T-cell (primary cell): Measurements from ENCODE around the gene KTI12. TPM values are rescaled to one million over a fixed set of nuclear protein-coding genes. Genes with fewer than 3 reads are reported as not detected.
"Not testable (repeated sequence)": the region's sequence is repeated elsewhere in the genome, so short reads cannot be mapped to it uniquely, and the experiment has no call there.

ENCODE experiments used
- ATAC-seq, 4 experiments: fragments of 200-7000 bp in 3 of 4; fragments of 150-1000 bp in 1 of 4; cut with Tn5 transposase; replicated peaks in 1 of 4; 1 replicate in 3 of 4; 2 replicates in 1 of 4; pipeline ENCODE4 v1.10.0; 2021; ENCODE audit warnings: moderate library complexity in 3 of 4, mild to moderate bottlenecking in 2 of 4, moderate number of reproducible peaks in 1 of 4
- CTCF ChIA-PET, 2 donors: fragments of 300-600 bp; sonication (Branson Sonifier 250); formaldehyde crosslinking; loops; one replicate each; lab custom pipeline; 2022; ENCODE audit warnings: antibody characterized with exemption in 2 of 2; lab: Charles Lee
- POLR2A ChIA-PET, 2 donors: fragments of 300-600 bp; sonication (Branson Sonifier 250); formaldehyde crosslinking; loops; one replicate each; lab custom pipeline; 2022; ENCODE audit warnings: antibody characterized with exemption in 2 of 2; lab: Charles Lee
- DNase-seq, 35 experiments: peaks; one replicate each; pipeline versions ENCODE4 v3.0.0 to v3.0.0-alpha.2; 2013 to 2023
- H3K27ac ChIP-seq: one replicate; pipeline ENCODE4 v1.5.1; 2013; ENCODE audit warnings: low read length
- H3K27me3 ChIP-seq, 2 experiments: replicated peaks in 1 of 2; 1 replicate in 1 of 2; 2 replicates in 1 of 2; pipeline versions ENCODE4 v1.6.1 to v1.7.0; 2013; ENCODE audit warnings: low read length in 1 of 2, mixed read lengths in 1 of 2; ENCODE audit not compliant: control insufficient read depth in 2 of 2, insufficient read depth in 2 of 2; ENCODE audit errors: extremely low read depth in 1 of 2
- H3K36me3 ChIP-seq, 2 donors: 1 replicate in 1 of 2; 2 replicates in 1 of 2; pipeline versions ENCODE4 v1.6.1 to v1.7.0; 2013; ENCODE audit warnings: low read length in 1 of 2; ENCODE audit not compliant: control insufficient read depth in 2 of 2, insufficient read depth in 1 of 2; ENCODE audit errors: extremely low read depth in 1 of 2
- H3K4me1 ChIP-seq, 2 experiments: 1 replicate in 1 of 2; 2 replicates in 1 of 2; pipeline versions ENCODE4 v1.6.1 to v1.7.0; 2013; ENCODE audit warnings: low read length in 2 of 2, mixed read lengths in 1 of 2; ENCODE audit not compliant: insufficient read depth in 2 of 2, control insufficient read depth in 1 of 2; ENCODE audit errors: extremely low read depth in 1 of 2
- H3K4me3 ChIP-seq, 2 donors: 1 replicate in 1 of 2; 2 replicates in 1 of 2; pipeline versions ENCODE4 v1.5.1 to v1.7.0; 2013; ENCODE audit warnings: mild to moderate bottlenecking in 2 of 2, low read length in 1 of 2, moderate library complexity in 1 of 2; ENCODE audit not compliant: control insufficient read depth in 1 of 2; ENCODE audit errors: extremely low read depth in 1 of 2
- H3K9me3 ChIP-seq: 2 replicates; pipeline ENCODE4 v1.7.0; 2013
- H3K27ac Mint-ChIP-seq, 2 donors: one replicate each; pipeline ENCODE4 v1.8.0; 2020 to 2021; ENCODE audit warnings: mild to moderate bottlenecking in 2 of 2, mixed read lengths in 2 of 2
- H3K27me3 Mint-ChIP-seq, 2 donors: one replicate each; pipeline ENCODE4 v1.8.0; 2021 to 2022; ENCODE audit warnings: mixed read lengths in 2 of 2
- H3K36me3 Mint-ChIP-seq: one replicate; pipeline ENCODE4 v1.8.0; 2021; ENCODE audit warnings: mixed read lengths
- H3K4me1 Mint-ChIP-seq, 3 donors: one replicate each; pipeline ENCODE4 v1.8.0; 2020 to 2022; ENCODE audit warnings: mixed read lengths in 3 of 3, mild to moderate bottlenecking in 1 of 3
- H3K4me3 Mint-ChIP-seq, 3 donors: one replicate each; pipeline ENCODE4 v1.8.0; 2020 to 2022; ENCODE audit warnings: mild to moderate bottlenecking in 3 of 3, mixed read lengths in 3 of 3, moderate library complexity in 3 of 3
- H3K9me3 Mint-ChIP-seq, 3 donors: one replicate each; pipeline ENCODE4 v1.8.0; 2020 to 2022; ENCODE audit warnings: mixed read lengths in 3 of 3
- WGBS: methylation state at CpG from one replicate; pipeline ENCODE4 v1.1.5; 2013; ENCODE audit warnings: missing lambda C conversion rate; ENCODE audit not compliant: insufficient coverage; 5-methylcytosine and 5-hydroxymethylcytosine counted together
- total RNA-seq, 35 experiments: library from RNA in 6 of 35; stranded (reverse) in 6 of 35; fragments of 120-200 nt in 1 of 35; gene quantifications; one replicate each; pipeline versions ENCODE4 v1.2.1 to v1.2.4 and lab custom pipeline; 2013 to 2026

KTI12 gene, protein sequence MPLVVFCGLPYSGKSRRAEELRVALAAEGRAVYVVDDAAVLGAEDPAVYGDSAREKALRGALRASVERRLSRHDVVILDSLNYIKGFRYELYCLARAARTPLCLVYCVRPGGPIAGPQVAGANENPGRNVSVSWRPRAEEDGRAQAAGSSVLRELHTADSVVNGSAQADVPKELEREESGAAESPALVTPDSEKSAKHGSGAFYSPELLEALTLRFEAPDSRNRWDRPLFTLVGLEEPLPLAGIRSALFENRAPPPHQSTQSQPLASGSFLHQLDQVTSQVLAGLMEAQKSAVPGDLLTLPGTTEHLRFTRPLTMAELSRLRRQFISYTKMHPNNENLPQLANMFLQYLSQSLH
- total RNA-seq (10 to 100 TPM; 15.3 to 25.4 (median 18.1) TPM), total RNA-seq (lab: John Stamatoyannopoulos, UW) (4.5 to 16.0 (median 9.2) reads per million in 29 experiments)
- 17.1 TPM for total RNA-seq (2013)

DNA sequence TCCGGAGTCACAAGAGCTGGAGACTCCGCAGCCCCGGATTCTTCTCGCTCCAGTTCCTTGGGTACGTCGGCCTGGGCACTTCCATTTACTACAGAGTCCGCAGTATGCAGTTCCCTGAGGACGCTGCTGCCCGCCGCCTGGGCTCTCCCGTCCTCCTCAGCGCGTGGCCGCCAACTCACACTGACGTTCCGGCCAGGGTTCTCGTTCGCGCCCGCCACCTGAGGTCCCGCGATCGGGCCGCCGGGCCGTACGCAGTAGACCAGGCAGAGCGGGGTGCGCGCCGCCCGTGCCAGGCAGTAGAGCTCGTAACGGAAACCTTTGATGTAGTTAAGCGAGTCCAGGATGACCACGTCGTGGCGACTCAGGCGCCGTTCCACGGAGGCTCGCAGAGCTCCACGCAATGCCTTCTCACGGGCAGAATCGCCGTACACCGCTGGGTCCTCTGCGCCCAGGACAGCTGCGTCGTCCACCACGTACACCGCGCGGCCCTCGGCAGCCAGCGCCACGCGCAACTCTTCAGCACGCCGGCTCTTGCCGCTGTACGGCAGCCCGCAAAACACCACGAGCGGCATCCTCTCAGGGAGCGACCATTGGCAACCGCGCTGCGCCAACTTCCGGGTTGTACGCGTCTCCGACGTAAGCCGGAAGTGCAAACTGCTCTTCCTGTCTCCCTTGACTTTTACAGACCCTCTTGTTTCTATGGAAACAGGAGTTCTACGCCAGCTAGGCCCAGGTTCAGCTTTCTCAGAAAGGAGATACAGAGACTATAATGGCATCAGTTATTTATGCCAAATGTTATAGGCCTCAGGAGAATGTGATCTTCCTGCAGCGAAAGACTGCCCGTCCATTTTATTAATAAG, at the start of gene KTI12:
KTI12 (minus strand) TSS at position 621 of the 860 bp plus-strand sequence; CDS start at position 572, 49 bp downstream.
- Histone ChIP-seq H3K4me3 (peak within 1 kb of the TSS; percentile 86 to 95), H3K27ac (peak within 1 kb of the TSS; percentile 92), H3K9me3 (no peaks in the 10 kb centered on the region), H3K36me3 (peaks cover 0 to 9% of the 10 kb centered on the region in 2 donors), H3K27me3 (no peaks in the 10 kb centered on the region), H3K4me1 (peaks cover 12 to 30% of the 10 kb centered on the region in 2 experiments)
- POLR2A ChIA-PET, result interaction anchor here (0.6 to 1.0 kb wide), 2 partner anchors 20 to 647 kb away, joined by 4 read pairs; no protein-coding TSS in a partner anchor
- ATAC-seq, result peak; percentile 93 to 97 (median 94)
- DNase-seq, result peak; percentile 71 to 95 (median 88)
- WGBS, result under 1% methylated on average over 75 of the region's 78 CpGs
- H3K4me1 Mint-ChIP-seq, result peaks cover 40 to 42% (median 42%) of the 10 kb centered on the region in 3 donors
- CTCF ChIA-PET, result interaction anchor here in 1 of 2 donors (0.5 to 1.2 kb wide), 4 partner anchors 9 to 1700 kb away, joined by 3 to 5 read pairs (median 3); no protein-coding TSS in a partner anchor
- H3K27ac Mint-ChIP-seq, result peak within 1 kb of the TSS; percentile 92 to 95
- H3K9me3 Mint-ChIP-seq, result no peaks in the 10 kb centered on the region
- no peaks in the 10 kb centered on the region for H3K27me3 Mint-ChIP-seq
- H3K36me3 Mint-ChIP-seq, result peaks cover 24% of the 10 kb centered on the region
- peak within 1 kb of the TSS; percentile 92 to 96 (median 93) for H3K4me3 Mint-ChIP-seq

DNA sequence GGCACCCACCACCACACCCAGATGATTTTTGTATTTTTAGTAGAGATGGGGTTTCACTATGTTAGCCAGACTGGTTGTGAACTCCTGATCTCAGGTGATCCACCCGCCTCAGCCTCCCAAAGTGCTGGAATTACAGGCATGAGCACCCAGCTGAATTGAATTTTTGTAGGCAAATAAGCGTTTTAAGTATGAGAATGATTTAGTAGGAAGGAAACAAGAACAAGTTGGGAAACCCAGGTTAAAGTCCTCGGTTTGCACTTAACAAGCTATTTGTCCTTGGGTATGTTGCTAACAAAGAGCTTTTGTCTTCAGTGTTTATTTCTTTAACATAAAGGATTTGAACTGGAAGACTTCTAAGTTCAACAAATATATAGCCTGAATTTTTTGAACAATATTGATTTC, 46.4 kb upstream of the KTI12 start:
- peaks cover 0 to 5% (median 3%) of the 10 kb centered on the region in 3 donors for H3K4me1 Mint-ChIP-seq
- DNase-seq (no peak), ATAC-seq (no peak)
- peaks cover 0 to 25% of the 10 kb centered on the region in 2 donors for H3K36me3 ChIP-seq
- no peaks in the 10 kb centered on the region for H3K9me3 Mint-ChIP-seq
- H3K27me3 ChIP-seq, result no peaks in the 10 kb centered on the region
- H3K27ac ChIP-seq, result no peak overlapping the region
- ChIA-PET POLR2A (interaction anchor here in 1 of 2 donors (0.8 kb wide), 1 partner anchor 24 kb away, joined by 12 read pairs; no protein-coding TSS in a partner anchor), CTCF (interaction anchor here (0.6 to 0.7 kb wide), 2 partner anchors 12 to 411 kb away, joined by 3 read pairs; no protein-coding TSS in a partner anchor)
- WGBS, result 100% methylated on average over 3 of the region's 3 CpGs
- no peak overlapping the region for H3K4me3 Mint-ChIP-seq
- no peaks in the 10 kb centered on the region for H3K9me3 ChIP-seq
- H3K4me1 ChIP-seq, result no peaks in the 10 kb centered on the region
- no peak overlapping the region for H3K4me3 ChIP-seq
- peaks cover 9% of the 10 kb centered on the region for H3K36me3 Mint-ChIP-seq
- no peaks in the 10 kb centered on the region for H3K27me3 Mint-ChIP-seq
- peak overlapping the region in 1 of 2 donors; percentile 59 for H3K27ac Mint-ChIP-seq

DNA sequence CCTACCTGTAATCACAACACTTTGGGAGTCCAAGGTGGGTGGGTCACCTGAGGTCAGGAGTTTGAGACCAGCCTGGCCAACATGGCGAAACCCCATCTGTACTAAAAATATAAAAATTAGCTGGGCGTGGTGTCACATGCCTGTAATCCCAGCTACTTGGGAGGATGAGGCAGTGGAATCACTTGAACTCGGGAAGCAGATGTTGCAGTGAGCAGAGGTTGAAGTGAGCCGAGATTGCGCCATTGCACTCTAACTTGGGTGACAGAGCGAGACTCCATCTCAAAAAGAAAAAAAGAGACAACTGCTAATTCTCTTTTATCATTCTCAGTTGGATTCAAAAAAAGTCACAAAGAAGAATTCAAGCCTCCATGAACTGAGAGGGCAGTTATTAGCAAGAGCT, 43.7 kb upstream of the KTI12 start:
- POLR2A ChIA-PET, DNase-seq, H3K4me1 Mint-ChIP-seq, H3K9me3 ChIP-seq, H3K27me3 ChIP-seq, H3K9me3 Mint-ChIP-seq, H3K4me3 ChIP-seq, H3K27ac Mint-ChIP-seq, ATAC-seq, H3K4me3 Mint-ChIP-seq, H3K4me1 ChIP-seq, H3K27ac ChIP-seq, CTCF ChIA-PET, H3K27me3 Mint-ChIP-seq: not testable (repeated sequence)
- peaks cover 0 to 21% of the 10 kb centered on the region in 2 donors for H3K36me3 ChIP-seq
- WGBS, result no CpG with 5 or more reads among the region's 6 CpGs
- peaks cover 14% of the 10 kb centered on the region for H3K36me3 Mint-ChIP-seq

DNA sequence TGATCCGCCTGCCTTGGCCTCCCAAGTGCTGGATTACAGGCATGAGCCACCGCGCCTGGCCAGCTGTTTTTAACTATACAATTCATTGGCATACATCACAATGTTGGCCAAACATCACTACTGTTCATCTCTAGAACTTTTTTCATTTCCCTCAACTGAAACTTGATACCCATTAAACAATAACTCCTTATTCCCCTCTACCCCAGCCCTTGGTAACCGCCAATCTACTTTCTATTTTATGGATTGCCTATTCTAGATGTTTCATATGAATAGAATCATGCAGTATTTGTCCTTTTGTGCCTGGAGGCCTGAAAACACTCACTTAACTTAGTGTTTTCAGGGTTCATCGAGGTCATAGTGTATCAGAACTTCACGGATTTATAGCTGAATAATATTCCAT, 38.7 kb upstream of the KTI12 start:
- Histone ChIP-seq H3K4me3 (no peak overlapping the region), H3K9me3 (no peaks in the 10 kb centered on the region), H3K36me3 (peaks cover 0 to 21% of the 10 kb centered on the region in 2 donors), H3K4me1 (no peaks in the 10 kb centered on the region), H3K27me3 (no peaks in the 10 kb centered on the region), H3K27ac (no peak overlapping the region)
- Mint-ChIP-seq H3K9me3 (no peaks in the 10 kb centered on the region), H3K4me3 (no peak overlapping the region), H3K36me3 (peaks cover 24% of the 10 kb centered on the region), H3K4me1 (peaks cover 18 to 32% (median 24%) of the 10 kb centered on the region in 3 donors), H3K27ac (no peak overlapping the region), H3K27me3 (no peaks in the 10 kb centered on the region)
- ChIA-PET POLR2A (no interaction called here), CTCF (no interaction called here)
- DNase-seq (no peak), ATAC-seq (no peak)
- WGBS, result 100% methylated on average over 3 of the region's 6 CpGs

DNA sequence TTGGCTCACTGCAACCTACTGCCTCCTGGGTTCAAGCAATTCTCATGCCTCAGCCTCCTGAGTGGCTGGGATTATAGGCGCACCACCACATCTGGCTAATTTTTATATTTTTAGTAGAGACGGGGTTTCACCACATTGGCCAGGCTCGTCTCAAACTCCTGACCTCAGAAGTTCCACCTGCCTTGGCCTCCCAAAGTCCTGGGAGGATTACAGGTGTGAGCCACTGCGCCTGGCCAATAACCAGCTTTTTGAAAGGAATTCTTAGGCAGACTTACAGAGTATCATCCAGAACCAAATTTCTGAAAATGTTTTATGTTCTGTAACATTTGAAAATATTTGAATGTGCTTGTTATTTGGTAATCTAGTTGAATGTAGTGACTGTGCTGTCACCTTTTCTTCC, 37.1 kb upstream of the KTI12 start:
- Histone ChIP-seq H3K4me1 (no peaks in the 10 kb centered on the region), H3K9me3 (no peaks in the 10 kb centered on the region), H3K4me3 (no peak overlapping the region), H3K27ac (no peak overlapping the region), H3K36me3 (peaks cover 0 to 29% of the 10 kb centered on the region in 2 donors), H3K27me3 (no peaks in the 10 kb centered on the region)
- no peak for DNase-seq
- Mint-ChIP-seq H3K36me3 (peaks cover 20% of the 10 kb centered on the region), H3K27ac (no peak overlapping the region), H3K27me3 (no peaks in the 10 kb centered on the region), H3K9me3 (no peaks in the 10 kb centered on the region), H3K4me1 (peaks cover 18 to 34% (median 24%) of the 10 kb centered on the region in 3 donors), H3K4me3 (no peak overlapping the region)
- ChIA-PET POLR2A (interaction anchor here in 1 of 2 donors (0.6 to 0.7 kb wide), 2 partner anchors 25 to 34 kb away, joined by 3 to 5 read pairs; no protein-coding TSS in a partner anchor), CTCF (interaction anchor here (0.6 to 0.7 kb wide), 4 partner anchors 8 to 1226 kb away, joined by 3 to 5 read pairs (median 3); no protein-coding TSS in a partner anchor)
- no CpG with 5 or more reads among the region's 4 CpGs for WGBS
- ATAC-seq, result no peak

DNA sequence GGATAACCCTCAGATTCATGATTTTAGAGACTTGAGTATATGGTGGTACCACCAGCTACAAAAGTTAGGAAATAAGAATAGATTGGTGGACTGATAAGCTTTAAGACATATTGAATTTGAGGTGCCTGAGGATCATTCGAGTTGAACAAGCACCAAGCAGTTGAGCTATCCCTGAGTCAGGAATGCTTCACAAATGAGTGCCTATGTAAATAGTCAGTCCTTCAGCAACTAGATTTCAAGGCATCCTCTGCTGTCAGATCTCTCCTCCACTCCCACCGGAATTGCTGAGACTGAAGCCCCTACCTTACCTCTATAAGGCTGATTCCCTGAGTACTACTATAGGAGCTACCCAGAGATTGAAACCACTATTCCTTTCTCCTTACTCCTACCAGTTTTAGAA, 29.6 kb upstream of the KTI12 start:
- Histone ChIP-seq H3K27ac (no peak overlapping the region), H3K9me3 (no peaks in the 10 kb centered on the region), H3K27me3 (no peaks in the 10 kb centered on the region), H3K4me1 (no peaks in the 10 kb centered on the region), H3K4me3 (no peak overlapping the region), H3K36me3 (peaks cover 0 to 60% of the 10 kb centered on the region in 2 donors)
- 100% methylated on average over 1 of the region's 2 CpGs for WGBS
- Mint-ChIP-seq H3K4me1 (peaks cover 44 to 49% (median 44%) of the 10 kb centered on the region in 3 donors), H3K4me3 (no peak overlapping the region), H3K27ac (no peak overlapping the region), H3K9me3 (no peaks in the 10 kb centered on the region), H3K36me3 (peaks cover 25% of the 10 kb centered on the region), H3K27me3 (no peaks in the 10 kb centered on the region)
- ChIA-PET CTCF (interaction anchor here in 1 of 2 donors (0.5 kb wide), 1 partner anchor 8 kb away, joined by 3 read pairs; no protein-coding TSS in a partner anchor), POLR2A (no interaction called here)
- DNase-seq (no peak), ATAC-seq (no peak)
